T-helper 22 cell (primary cell): ENCODE measurements around the gene TMEM82.

Source experiments
- DNase-seq: peaks from one replicate; pipeline ENCODE4 v3.0.0-alpha.2; 2020; ENCODE audit warnings: low read depth

The TMEM82 gene

DNA sequence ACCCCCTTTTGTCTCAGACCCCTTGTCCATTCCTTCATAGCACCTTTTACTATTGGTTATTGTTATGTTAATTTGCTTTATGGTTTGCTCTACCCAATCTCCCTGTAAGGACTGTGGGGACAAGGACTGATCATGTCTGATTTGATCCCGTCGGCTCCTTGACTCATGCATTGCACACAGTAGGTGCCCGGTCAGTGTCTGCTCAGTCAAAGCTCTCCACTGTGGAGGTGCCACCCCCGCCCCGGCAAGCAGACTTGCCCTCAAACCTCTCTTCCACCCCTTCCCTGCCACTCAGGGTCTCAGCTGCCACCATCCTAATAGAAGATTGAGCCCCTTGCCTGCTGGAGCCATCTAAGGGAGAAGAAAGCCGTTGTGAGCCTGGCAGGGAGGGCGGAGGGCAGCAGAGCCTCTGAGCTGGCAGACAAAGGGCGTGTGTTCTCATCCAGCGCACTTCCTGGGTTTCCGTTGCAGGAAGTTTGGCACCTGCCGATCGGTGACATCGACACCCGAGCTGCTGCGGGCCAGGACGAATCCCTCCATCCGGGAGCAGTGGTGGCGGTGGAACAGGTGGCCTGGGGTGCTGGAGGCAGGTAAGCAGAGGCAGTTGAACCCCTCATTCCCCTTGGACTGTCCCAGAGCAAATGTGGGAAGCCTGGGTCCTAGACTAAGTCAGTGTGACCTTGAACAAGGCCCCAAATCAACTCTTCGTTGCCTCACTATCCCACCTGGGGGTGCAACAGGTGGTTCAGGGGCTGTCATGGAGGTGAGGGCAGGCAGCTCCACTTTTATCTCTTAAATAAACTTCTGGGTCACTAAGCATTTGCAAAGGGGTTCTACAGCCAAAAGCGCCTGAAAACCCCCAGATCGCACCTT lies 14.1 kb downstream of the TMEM82 start:
- no peak for DNase-seq

DNA sequence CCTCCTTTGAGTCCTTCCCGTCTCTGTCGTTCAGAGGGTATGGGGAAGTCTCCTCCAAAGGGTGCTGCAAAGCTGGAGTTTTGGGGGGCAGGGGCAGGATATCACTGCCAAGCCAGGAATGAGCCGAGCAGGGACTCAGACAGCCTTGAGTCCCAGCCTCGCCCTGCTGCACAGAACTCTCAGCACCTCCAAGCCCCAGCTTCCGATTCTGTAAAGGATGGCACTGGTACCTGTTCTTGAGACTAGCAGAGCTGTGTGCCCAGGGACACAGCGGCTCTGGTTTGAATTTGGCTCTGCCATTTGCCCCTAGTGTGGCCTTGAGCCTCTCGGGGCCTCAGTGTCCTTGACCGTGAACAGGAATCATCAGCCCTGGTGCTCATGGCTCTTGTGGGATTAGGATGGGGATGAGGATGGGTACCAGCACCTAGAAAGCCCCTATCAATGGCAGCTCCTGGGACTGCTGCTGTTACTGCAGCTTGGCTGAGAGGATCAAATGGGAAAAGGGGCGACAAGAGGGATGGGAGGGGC lies 14.8 kb downstream of the TMEM82 start:
- DNase-seq: no peak

DNA sequence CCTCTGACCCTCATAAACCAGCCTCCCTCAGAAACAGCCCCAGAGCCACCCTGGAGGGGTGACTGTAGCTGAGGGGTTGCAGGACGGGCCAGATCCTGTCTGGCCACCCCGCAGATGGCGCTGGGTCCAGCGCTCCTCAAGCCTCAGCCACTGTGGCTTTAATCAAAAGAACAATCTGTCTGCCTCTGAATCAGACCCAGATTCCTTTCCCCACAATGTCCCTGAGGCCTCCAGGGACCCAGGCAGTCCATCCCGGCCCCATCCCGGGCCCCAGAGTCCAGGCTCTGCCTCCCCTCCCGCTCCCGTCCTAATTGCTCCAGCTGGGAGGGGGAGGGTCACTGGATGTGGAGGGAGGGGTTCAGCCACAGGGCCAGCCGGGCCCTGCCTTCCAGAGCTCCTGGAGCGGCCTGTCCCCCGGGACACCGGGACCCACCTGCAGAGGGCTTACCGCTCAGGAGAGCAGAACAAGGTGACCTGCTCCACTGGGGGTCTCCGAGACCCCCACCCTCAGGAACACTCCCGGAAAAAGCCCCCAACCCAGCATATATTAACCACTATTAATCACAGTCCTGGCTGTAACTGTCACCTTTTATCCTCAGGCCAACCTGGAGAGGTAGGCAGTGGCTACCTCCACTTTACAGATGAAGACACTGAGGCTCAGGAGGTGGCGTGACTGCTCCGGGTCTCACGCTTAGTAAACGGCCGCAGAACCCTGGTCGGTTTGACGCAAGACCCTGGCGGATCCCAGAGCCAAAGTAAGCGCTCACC lies 15.5 kb downstream of the TMEM82 start:
- DNase-seq: no peak

- DNase-seq: no peak
Observed at GRCh38 chr1:15758343-15758931, 16.1 kb downstream of the TMEM82 start, which contains the start of gene FBLIM1. FBLIM1 (plus strand) TSS chr1:15758795; CDS start chr1:15764984, 6,189 bp downstream.

- DNase-seq: no peak
Observed at GRCh38 chr1:15758953-15759661, 16.8 kb downstream of the TMEM82 start.

- DNase-seq: no peak
Observed at GRCh38 chr1:15760520-15761211, 18.4 kb downstream of the TMEM82 start.

- DNase-seq: no peak
Observed at GRCh38 chr1:15761366-15762128, 19.2 kb downstream of the TMEM82 start.

DNA sequence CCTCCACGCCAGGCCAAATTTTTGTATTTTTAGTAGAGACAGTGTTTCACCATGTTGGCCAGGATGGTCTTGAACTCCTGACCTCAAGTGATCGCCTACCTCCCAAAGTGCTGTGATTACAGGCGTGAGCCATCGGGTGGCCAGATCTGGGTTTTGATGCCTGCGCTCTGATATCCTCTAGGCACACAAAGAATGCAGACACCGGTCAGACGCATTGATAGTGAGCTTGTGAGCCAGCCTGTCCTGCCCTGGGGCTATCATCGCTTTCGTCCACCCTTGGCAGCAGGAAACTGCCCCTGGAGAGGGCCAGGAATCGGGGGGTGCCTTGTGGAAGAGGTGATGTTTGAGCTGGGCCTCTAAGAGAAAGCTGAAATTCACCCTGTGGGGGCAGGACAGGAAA lies 20.2 kb downstream of the TMEM82 start:
- DNase-seq: no peak

- DNase-seq: no peak
Observed at GRCh38 chr1:15764269-15764764, 22.0 kb downstream of the TMEM82 start.

- no peak for DNase-seq
Observed at GRCh38 chr1:15764890-15765289, 22.6 kb downstream of the TMEM82 start.

DNA sequence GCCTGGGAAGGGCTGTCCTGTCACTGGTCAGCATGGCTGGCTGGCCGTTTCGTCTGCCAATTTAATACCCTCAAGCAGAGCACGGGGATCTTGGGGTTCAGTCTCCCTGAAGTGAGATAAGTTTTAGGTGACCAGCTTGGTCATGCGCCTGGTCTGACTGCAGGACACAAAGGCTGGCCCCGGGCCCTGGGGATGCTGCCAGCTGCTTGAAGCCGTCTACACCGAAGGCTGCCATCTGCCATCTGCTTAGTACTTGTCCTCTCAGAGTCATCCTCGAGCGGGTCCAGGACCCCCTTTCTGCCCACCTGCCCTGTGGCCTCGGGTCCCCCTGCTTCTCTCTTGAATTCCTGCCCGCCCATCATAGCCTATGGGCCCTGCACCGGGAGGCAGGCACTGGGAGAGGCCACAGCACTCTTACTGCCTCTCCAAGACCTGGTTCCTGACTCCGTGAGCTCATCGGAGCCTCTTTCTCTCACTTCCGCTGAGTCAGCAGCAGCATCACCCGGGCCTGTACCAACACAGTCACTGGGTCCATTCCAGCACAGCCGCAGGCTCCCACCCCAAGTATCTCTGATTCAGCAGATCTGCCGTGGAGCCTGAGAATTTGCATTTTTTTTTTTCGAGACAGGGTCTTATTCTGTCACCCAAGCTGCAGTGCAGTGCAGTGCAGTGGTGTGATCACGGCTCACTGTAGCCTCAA lies 23.3 kb downstream of the TMEM82 start:
- DNase-seq: no peak

GRCh38 chr1:15767941-15768340 lies 25.6 kb downstream of the TMEM82 start:
- no peak for DNase-seq

GRCh38 chr1:15768388-15768787 lies 26.1 kb downstream of the TMEM82 start:
- DNase-seq: no peak

- DNase-seq: no peak
Observed at GRCh38 chr1:15770313-15770962, 28.1 kb downstream of the TMEM82 start.

DNA sequence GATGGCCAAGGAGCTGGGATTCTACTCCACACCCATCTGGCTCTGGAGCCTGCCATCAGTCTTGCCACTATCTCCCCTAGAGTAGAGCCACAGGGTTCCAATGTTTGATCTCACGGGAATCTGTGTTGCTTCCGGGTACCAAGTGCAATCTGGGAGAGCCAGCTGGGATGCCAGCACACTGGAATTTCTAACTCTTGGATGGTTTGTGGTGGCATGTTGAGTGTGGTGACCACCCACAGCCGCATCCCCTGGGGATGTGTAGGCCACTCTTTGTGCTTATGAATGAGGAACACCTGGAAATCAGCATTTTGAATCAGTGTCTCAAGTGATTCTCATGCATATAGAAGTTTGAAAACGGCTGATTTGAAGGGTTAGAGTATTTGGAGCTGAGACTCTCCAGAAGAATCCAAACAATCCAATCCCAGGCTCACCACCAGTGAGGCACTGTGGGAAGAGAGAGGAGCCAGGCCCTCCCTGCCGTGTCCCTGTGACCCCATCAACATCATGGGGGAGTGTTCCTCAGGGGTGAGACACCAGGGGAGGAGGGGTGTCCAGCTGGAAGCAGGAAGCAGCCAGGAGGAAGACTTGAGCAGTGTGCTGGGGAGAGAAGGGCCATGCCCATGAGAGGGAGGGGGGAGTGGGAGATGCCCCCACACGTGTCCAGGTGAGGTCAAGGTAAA lies 29.7 kb downstream of the TMEM82 start:
- no peak for DNase-seq

- DNase-seq: no peak
Observed at GRCh38 chr1:15775706-15776105, 33.4 kb downstream of the TMEM82 start.

GRCh38 chr1:15777909-15778707 lies 35.8 kb downstream of the TMEM82 start:
- no peak for DNase-seq

GRCh38 chr1:15785683-15786082 lies 43.4 kb downstream of the TMEM82 start:
- DNase-seq: no peak
